ENCODE measurements around the gene MLH1. TPM values are rescaled to one million over a fixed set of nuclear protein-coding genes. Genes with fewer than 3 reads are reported as not detected.

The MLH1 gene
- total and polyA plus RNA-seq, 2 donors: 21.9 to 59.2 TPM

DNA sequence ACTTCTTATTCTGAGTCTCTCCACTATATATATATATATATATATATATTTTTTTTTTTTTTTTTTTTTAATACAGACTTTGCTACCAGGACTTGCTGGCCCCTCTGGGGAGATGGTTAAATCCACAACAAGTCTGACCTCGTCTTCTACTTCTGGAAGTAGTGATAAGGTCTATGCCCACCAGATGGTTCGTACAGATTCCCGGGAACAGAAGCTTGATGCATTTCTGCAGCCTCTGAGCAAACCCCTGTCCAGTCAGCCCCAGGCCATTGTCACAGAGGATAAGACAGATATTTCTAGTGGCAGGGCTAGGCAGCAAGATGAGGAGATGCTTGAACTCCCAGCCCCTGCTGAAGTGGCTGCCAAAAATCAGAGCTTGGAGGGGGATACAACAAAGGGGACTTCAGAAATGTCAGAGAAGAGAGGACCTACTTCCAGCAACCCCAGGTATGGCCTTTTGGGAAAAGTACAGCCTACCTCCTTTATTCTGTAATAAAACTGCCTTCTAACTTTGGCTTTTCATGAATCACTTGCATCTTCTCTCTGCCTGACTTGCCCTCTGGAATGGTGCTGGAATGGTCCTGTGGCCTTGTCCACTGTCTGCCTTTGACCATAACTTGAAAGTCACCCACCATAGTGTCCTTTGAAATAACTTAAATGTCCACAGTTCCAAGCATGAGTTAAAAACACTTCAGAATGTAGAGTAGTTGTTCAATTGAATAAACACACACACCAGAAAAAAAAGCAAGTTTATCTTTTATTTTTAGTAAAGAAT, 32.4 kb downstream of the MLH1 start:
- Histone ChIP-seq H3K4me3 (ENCODE audit: low read length in 2 of 2) (no peak overlapping the region), H3K27ac (ENCODE audit: low read depth in 1 of 2, low read length in 1 of 2) (no peak overlapping the region), H3K36me3 (ENCODE audit: control insufficient read depth in 2 of 2, insufficient read depth in 2 of 2, low read length in 1 of 2) (peaks cover 64 to 86% of the 10 kb centered on the region in 2 donors), H3K4me1 (ENCODE audit: control insufficient read depth in 2 of 2, insufficient read depth in 2 of 2, low read length in 2 of 2) (no peaks in the 10 kb centered on the region), H3K9me3 (ENCODE audit: control insufficient read depth in 2 of 2, insufficient read depth in 1 of 2, low read length in 1 of 2) (no peaks in the 10 kb centered on the region), H3K27me3 (ENCODE audit: control insufficient read depth in 2 of 2, insufficient read depth in 1 of 2, low read length in 1 of 2) (no peaks in the 10 kb centered on the region)
- DNase-seq (ENCODE audit: low read depth in 6 of 9, low spot score in 9 of 9): no peak
- WGBS: 100% methylated on average over 3 of the region's 3 CpGs

DNA sequence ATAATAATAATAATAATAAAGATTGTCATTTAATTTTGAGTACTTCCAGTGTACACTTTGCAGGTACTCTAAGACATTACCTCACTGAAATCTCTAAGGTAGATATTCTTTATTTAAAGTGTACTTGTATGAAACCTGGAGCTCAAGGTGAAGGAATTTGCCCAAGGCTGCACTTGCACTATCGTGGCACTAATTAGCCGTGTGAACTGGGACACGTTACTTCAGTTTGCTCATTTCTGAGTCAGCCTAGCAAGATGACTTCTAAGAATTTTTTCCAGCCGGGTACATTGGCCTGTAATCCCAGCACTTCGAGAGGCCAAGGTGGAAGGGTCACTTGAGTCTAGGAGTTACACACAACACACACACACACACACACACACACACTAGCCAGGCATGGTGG, 33.5 kb downstream of the MLH1 start:
- Histone ChIP-seq H3K27me3 (ENCODE audit: control insufficient read depth in 2 of 2, insufficient read depth in 1 of 2, low read length in 1 of 2) (no peaks in the 10 kb centered on the region), H3K27ac (ENCODE audit: low read depth in 1 of 2, low read length in 1 of 2) (no peak overlapping the region), H3K4me3 (ENCODE audit: low read length in 2 of 2) (no peak overlapping the region), H3K36me3 (ENCODE audit: control insufficient read depth in 2 of 2, insufficient read depth in 2 of 2, low read length in 1 of 2) (peaks cover 61 to 86% of the 10 kb centered on the region in 2 donors), H3K4me1 (ENCODE audit: control insufficient read depth in 2 of 2, insufficient read depth in 2 of 2, low read length in 2 of 2) (no peaks in the 10 kb centered on the region), H3K9me3 (ENCODE audit: control insufficient read depth in 2 of 2, insufficient read depth in 1 of 2, low read length in 1 of 2) (no peaks in the 10 kb centered on the region)
- DNase-seq (ENCODE audit: low read depth in 6 of 9, low spot score in 9 of 9): no peak
- 90% methylated on average over 5 of the region's 5 CpGs for WGBS

- Histone ChIP-seq H3K9me3 (ENCODE audit: control insufficient read depth in 2 of 2, insufficient read depth in 1 of 2, low read length in 1 of 2) (no peaks in the 10 kb centered on the region), H3K36me3 (ENCODE audit: control insufficient read depth in 2 of 2, insufficient read depth in 2 of 2, low read length in 1 of 2) (peaks cover 59 to 87% of the 10 kb centered on the region in 2 donors), H3K27ac (ENCODE audit: low read depth in 1 of 2, low read length in 1 of 2) (no peak overlapping the region), H3K27me3 (ENCODE audit: control insufficient read depth in 2 of 2, insufficient read depth in 1 of 2, low read length in 1 of 2) (no peaks in the 10 kb centered on the region), H3K4me3 (ENCODE audit: low read length in 2 of 2) (no peak overlapping the region), H3K4me1 (ENCODE audit: control insufficient read depth in 2 of 2, insufficient read depth in 2 of 2, low read length in 2 of 2) (no peaks in the 10 kb centered on the region)
- WGBS: 98% methylated on average over 1 of the region's 1 CpG
- DNase-seq (ENCODE audit: low read depth in 6 of 9, low spot score in 9 of 9): no peak
Measured at GRCh38 chr3:37028329-37028728, 35.0 kb downstream of the MLH1 start.

DNA sequence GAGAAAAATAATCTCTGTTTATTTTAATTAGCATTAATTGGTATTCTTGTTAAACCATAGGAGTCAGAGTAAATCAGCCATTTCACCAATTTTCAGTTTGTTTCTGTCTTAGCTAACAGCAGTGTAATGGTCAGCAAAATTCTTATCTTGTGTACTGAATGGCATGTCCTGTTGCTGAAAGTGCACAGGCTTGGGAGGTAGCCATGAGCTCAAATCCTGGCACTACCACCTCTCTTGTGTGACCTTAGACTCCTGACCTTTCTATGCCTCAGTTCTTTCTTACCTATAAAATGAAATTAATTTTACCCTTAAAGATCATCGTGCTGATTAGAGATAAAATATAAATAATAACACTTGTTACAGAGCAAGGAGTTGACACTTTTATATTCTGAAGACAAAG, 35.8 kb downstream of the MLH1 start:
- H3K27me3 ChIP-seq (ENCODE audit: control insufficient read depth in 2 of 2, insufficient read depth in 1 of 2, low read length in 1 of 2): no peaks in the 10 kb centered on the region
- 97% methylated on average over 1 of the region's 1 CpG for WGBS
- no peak for DNase-seq (ENCODE audit: low read depth in 6 of 9, low spot score in 9 of 9)
- H3K36me3 ChIP-seq (ENCODE audit: control insufficient read depth in 2 of 2, insufficient read depth in 2 of 2, low read length in 1 of 2): peaks cover 55 to 85% of the 10 kb centered on the region in 2 donors
- no peak overlapping the region for H3K4me3 ChIP-seq (ENCODE audit: low read length in 2 of 2)
- H3K4me1 ChIP-seq (ENCODE audit: control insufficient read depth in 2 of 2, insufficient read depth in 2 of 2, low read length in 2 of 2): no peaks in the 10 kb centered on the region
- no peak overlapping the region for H3K27ac ChIP-seq (ENCODE audit: low read depth in 1 of 2, low read length in 1 of 2)
- H3K9me3 ChIP-seq (ENCODE audit: control insufficient read depth in 2 of 2, insufficient read depth in 1 of 2, low read length in 1 of 2): no peaks in the 10 kb centered on the region

DNA sequence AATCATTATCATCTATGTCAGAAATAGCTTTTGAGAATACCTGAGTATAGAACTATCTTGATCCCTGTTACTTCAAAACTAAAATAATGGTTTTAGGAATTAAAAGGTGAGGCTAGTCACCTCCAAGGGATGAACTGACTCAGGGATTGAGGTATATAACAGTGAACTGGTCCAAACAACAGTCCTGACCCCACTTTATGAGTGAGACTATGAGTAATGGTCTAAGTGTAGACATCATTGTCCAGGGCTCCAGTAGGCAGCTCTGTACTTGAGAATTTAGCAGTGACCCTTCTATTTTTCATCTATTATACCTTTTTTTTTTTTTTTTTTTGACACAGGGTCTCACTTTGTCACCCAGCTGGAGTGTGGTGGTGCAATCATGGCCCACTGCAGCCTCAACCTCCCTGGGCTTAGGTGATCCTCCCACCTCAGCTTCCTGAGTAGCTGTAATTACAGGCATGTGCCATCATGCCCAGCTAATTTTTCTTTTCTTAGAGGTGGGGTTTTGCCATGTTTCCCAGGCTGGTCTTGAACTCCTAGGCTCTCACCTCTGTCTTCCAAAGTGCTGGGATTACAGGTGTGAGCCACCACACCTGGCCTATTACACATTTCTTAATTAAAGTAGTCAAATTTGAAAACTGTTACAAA, 36.3 kb downstream of the MLH1 start:
- DNase-seq (ENCODE audit: low read depth in 6 of 9, low spot score in 9 of 9): no peak
- Histone ChIP-seq H3K27me3 (ENCODE audit: control insufficient read depth in 2 of 2, insufficient read depth in 1 of 2, low read length in 1 of 2) (no peaks in the 10 kb centered on the region), H3K4me3 (ENCODE audit: low read length in 2 of 2) (no peak overlapping the region), H3K4me1 (ENCODE audit: control insufficient read depth in 2 of 2, insufficient read depth in 2 of 2, low read length in 2 of 2) (no peaks in the 10 kb centered on the region), H3K9me3 (ENCODE audit: control insufficient read depth in 2 of 2, insufficient read depth in 1 of 2, low read length in 1 of 2) (no peaks in the 10 kb centered on the region), H3K27ac (ENCODE audit: low read depth in 1 of 2, low read length in 1 of 2) (no peak overlapping the region), H3K36me3 (ENCODE audit: control insufficient read depth in 2 of 2, insufficient read depth in 2 of 2, low read length in 1 of 2) (peaks cover 56 to 85% of the 10 kb centered on the region in 2 donors)

DNA sequence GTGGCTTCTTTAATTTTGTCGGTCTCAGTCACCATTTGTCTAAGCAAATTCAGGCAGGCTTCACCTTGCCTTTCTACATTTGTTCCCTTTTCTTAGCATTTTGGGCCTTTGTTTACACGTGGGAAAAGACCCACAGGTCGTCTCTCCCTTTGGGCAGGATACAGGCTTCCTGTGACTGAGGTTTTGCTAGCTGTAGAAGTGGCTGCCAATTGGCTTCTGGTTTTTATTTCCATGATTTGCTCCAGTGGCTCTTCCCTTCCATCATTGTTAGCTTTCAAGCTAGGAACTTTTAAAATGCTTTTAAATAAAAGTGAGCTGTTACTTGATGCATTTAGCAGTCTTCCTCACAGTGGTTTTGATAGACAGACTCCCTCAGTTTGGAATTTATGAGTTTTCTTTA, 37.3 kb downstream of the MLH1 start:
- no peak for DNase-seq (ENCODE audit: low read depth in 6 of 9, low spot score in 9 of 9)

GRCh38 chr3:37031096-37031682, 37.9 kb downstream of the MLH1 start:
- no peak for DNase-seq (ENCODE audit: low read depth in 6 of 9, low spot score in 9 of 9)
- no peak overlapping the region for H3K27ac ChIP-seq (ENCODE audit: low read depth in 1 of 2, low read length in 1 of 2)
- no peaks in the 10 kb centered on the region for H3K27me3 ChIP-seq (ENCODE audit: control insufficient read depth in 2 of 2, insufficient read depth in 1 of 2, low read length in 1 of 2)
- H3K9me3 ChIP-seq (ENCODE audit: control insufficient read depth in 2 of 2, insufficient read depth in 1 of 2, low read length in 1 of 2): peaks cover 2 to 6% of the 10 kb centered on the region in 2 donors
- no peak overlapping the region for H3K4me3 ChIP-seq (ENCODE audit: low read length in 2 of 2)
- 95% methylated on average over 7 of the region's 7 CpGs for WGBS
- peaks cover 63 to 85% of the 10 kb centered on the region in 2 donors for H3K36me3 ChIP-seq (ENCODE audit: control insufficient read depth in 2 of 2, insufficient read depth in 2 of 2, low read length in 1 of 2)
- no peaks in the 10 kb centered on the region for H3K4me1 ChIP-seq (ENCODE audit: control insufficient read depth in 2 of 2, insufficient read depth in 2 of 2, low read length in 2 of 2)

More for the DNA sequence above, 37.3 kb downstream of the MLH1 start:
- Histone ChIP-seq H3K36me3 (ENCODE audit: control insufficient read depth in 2 of 2, insufficient read depth in 2 of 2, low read length in 1 of 2) (peaks cover 61 to 85% of the 10 kb centered on the region in 2 donors), H3K4me1 (ENCODE audit: control insufficient read depth in 2 of 2, insufficient read depth in 2 of 2, low read length in 2 of 2) (no peaks in the 10 kb centered on the region), H3K9me3 (ENCODE audit: control insufficient read depth in 2 of 2, insufficient read depth in 1 of 2, low read length in 1 of 2) (peaks cover 0 to 4% of the 10 kb centered on the region in 2 donors), H3K27ac (ENCODE audit: low read depth in 1 of 2, low read length in 1 of 2) (no peak overlapping the region), H3K4me3 (ENCODE audit: low read length in 2 of 2) (no peak overlapping the region), H3K27me3 (ENCODE audit: control insufficient read depth in 2 of 2, insufficient read depth in 1 of 2, low read length in 1 of 2) (no peaks in the 10 kb centered on the region)
- 50% methylated on average over 3 of the region's 3 CpGs for WGBS

- no peak for DNase-seq (ENCODE audit: low read depth in 6 of 9, low spot score in 9 of 9)
- Histone ChIP-seq H3K27me3 (ENCODE audit: control insufficient read depth in 2 of 2, insufficient read depth in 1 of 2, low read length in 1 of 2) (no peaks in the 10 kb centered on the region), H3K36me3 (ENCODE audit: control insufficient read depth in 2 of 2, insufficient read depth in 2 of 2, low read length in 1 of 2) (peaks cover 58 to 79% of the 10 kb centered on the region in 2 donors), H3K9me3 (ENCODE audit: control insufficient read depth in 2 of 2, insufficient read depth in 1 of 2, low read length in 1 of 2) (peaks cover 3 to 6% of the 10 kb centered on the region in 2 donors), H3K27ac (ENCODE audit: low read depth in 1 of 2, low read length in 1 of 2) (no peak overlapping the region), H3K4me3 (ENCODE audit: low read length in 2 of 2) (no peak overlapping the region), H3K4me1 (ENCODE audit: control insufficient read depth in 2 of 2, insufficient read depth in 2 of 2, low read length in 2 of 2) (no peaks in the 10 kb centered on the region)
- 97% methylated on average over 10 of the region's 10 CpGs for WGBS
Measured at GRCh38 chr3:37032961-37033360, 39.6 kb downstream of the MLH1 start.

- Histone ChIP-seq H3K9me3 (ENCODE audit: control insufficient read depth in 2 of 2, insufficient read depth in 1 of 2, low read length in 1 of 2) (peaks cover 3 to 6% of the 10 kb centered on the region in 2 donors), H3K4me3 (ENCODE audit: low read length in 2 of 2) (no peak overlapping the region), H3K4me1 (ENCODE audit: control insufficient read depth in 2 of 2, insufficient read depth in 2 of 2, low read length in 2 of 2) (no peaks in the 10 kb centered on the region), H3K27ac (ENCODE audit: low read depth in 1 of 2, low read length in 1 of 2) (no peak overlapping the region), H3K36me3 (ENCODE audit: control insufficient read depth in 2 of 2, insufficient read depth in 2 of 2, low read length in 1 of 2) (peaks cover 44 to 75% of the 10 kb centered on the region in 2 donors), H3K27me3 (ENCODE audit: control insufficient read depth in 2 of 2, insufficient read depth in 1 of 2, low read length in 1 of 2) (no peaks in the 10 kb centered on the region)
- no peak for DNase-seq (ENCODE audit: low read depth in 6 of 9, low spot score in 9 of 9)
- 99% methylated on average over 3 of the region's 3 CpGs for WGBS
Measured at GRCh38 chr3:37037352-37037751, 44.0 kb downstream of the MLH1 start.
